ENCODE data around the gene CTSK.
"Not testable (repeated sequence)": the region's sequence is repeated elsewhere in the genome, so short reads cannot be mapped to it uniquely, and the experiment has no call there.

The CTSK gene

GRCh38 chr1:150808121-150808520 is at the start of gene CTSK:
Gene CTSK (minus strand): TSS chr1:150808260. CDS start chr1:150806805, 1,455 bp downstream.
- DNase-seq (ENCODE audit: low read depth in 1 of 2, low spot score in 1 of 2): no peak

- DNase-seq (ENCODE audit: low read depth in 1 of 2, low spot score in 1 of 2): not testable (repeated sequence)
Observed at GRCh38 chr1:150852734-150853133, 44.7 kb upstream of the CTSK start.

- DNase-seq (ENCODE audit: low read depth in 1 of 2, low spot score in 1 of 2): not testable (repeated sequence)
Observed at GRCh38 chr1:150850801-150851362, 42.8 kb upstream of the CTSK start.

GRCh38 chr1:150846473-150847146 is 38.5 kb upstream of the CTSK start:
- no peak for DNase-seq (ENCODE audit: low read depth in 1 of 2, low spot score in 1 of 2)

GRCh38 chr1:150843474-150843873 is 35.4 kb upstream of the CTSK start:
- DNase-seq (ENCODE audit: low read depth in 1 of 2, low spot score in 1 of 2): no peak

- DNase-seq (ENCODE audit: low read depth in 1 of 2, low spot score in 1 of 2): no peak
Observed at GRCh38 chr1:150842964-150843363, 34.9 kb upstream of the CTSK start.

- no peak for DNase-seq (ENCODE audit: low read depth in 1 of 2, low spot score in 1 of 2)
Observed at GRCh38 chr1:150842343-150842742, 34.3 kb upstream of the CTSK start.

GRCh38 chr1:150841626-150842025 is 33.6 kb upstream of the CTSK start:
- no peak for DNase-seq (ENCODE audit: low read depth in 1 of 2, low spot score in 1 of 2)

- not testable (repeated sequence) for DNase-seq (ENCODE audit: low read depth in 1 of 2, low spot score in 1 of 2)
Observed at GRCh38 chr1:150840850-150841249, 32.8 kb upstream of the CTSK start.

- no peak for DNase-seq (ENCODE audit: low read depth in 1 of 2, low spot score in 1 of 2)
Observed at GRCh38 chr1:150836129-150836773, 28.2 kb upstream of the CTSK start.

GRCh38 chr1:150833961-150834360 is 25.9 kb upstream of the CTSK start:
- not testable (repeated sequence) for DNase-seq (ENCODE audit: low read depth in 1 of 2, low spot score in 1 of 2)

GRCh38 chr1:150832597-150832996 is 24.5 kb upstream of the CTSK start:
- DNase-seq (ENCODE audit: low read depth in 1 of 2, low spot score in 1 of 2): no peak

GRCh38 chr1:150829751-150830150 is 21.7 kb upstream of the CTSK start:
- DNase-seq (ENCODE audit: low read depth in 1 of 2, low spot score in 1 of 2): no peak

GRCh38 chr1:150826299-150826698 is 18.2 kb upstream of the CTSK start:
- no peak for DNase-seq (ENCODE audit: low read depth in 1 of 2, low spot score in 1 of 2)

GRCh38 chr1:150820730-150821512 is 12.9 kb upstream of the CTSK start:
- no peak for DNase-seq (ENCODE audit: low read depth in 1 of 2, low spot score in 1 of 2)

- no peak for DNase-seq (ENCODE audit: low read depth in 1 of 2, low spot score in 1 of 2)
Observed at GRCh38 chr1:150815871-150816270, 7.8 kb upstream of the CTSK start.

- no peak for DNase-seq (ENCODE audit: low read depth in 1 of 2, low spot score in 1 of 2)
Observed at GRCh38 chr1:150813028-150813707, 5.1 kb upstream of the CTSK start.

- no peak for DNase-seq (ENCODE audit: low read depth in 1 of 2, low spot score in 1 of 2)
Observed at GRCh38 chr1:150810958-150811659, 3.0 kb upstream of the CTSK start.

GRCh38 chr1:150809651-150810050 is 1.6 kb upstream of the CTSK start:
- DNase-seq (ENCODE audit: low read depth in 1 of 2, low spot score in 1 of 2): no peak

- no peak for DNase-seq (ENCODE audit: low read depth in 1 of 2, low spot score in 1 of 2)
Observed at GRCh38 chr1:150808846-150809245, 786 bp upstream of the CTSK start.

Data from activated T-helper 1 cell treated with anti-CD3 and anti-CD28 coated beads, Interleukin-2, amount 50 U/mL, for 16 hours (primary cell).